HUDEP-2 (cell line): ENCODE data around the gene METTL15.
"Not testable (repeated sequence)": the region's sequence is repeated elsewhere in the genome, so short reads cannot be mapped to it uniquely, and the experiment has no call there.

Source experiments
- DNase-seq, 76 experiments: peaks; one replicate each; lab custom pipeline; 2025; ENCODE audit not compliant: unreplicated experiment in 76 of 76; lab: John Stamatoyannopoulos, UW

METTL15 gene, protein sequence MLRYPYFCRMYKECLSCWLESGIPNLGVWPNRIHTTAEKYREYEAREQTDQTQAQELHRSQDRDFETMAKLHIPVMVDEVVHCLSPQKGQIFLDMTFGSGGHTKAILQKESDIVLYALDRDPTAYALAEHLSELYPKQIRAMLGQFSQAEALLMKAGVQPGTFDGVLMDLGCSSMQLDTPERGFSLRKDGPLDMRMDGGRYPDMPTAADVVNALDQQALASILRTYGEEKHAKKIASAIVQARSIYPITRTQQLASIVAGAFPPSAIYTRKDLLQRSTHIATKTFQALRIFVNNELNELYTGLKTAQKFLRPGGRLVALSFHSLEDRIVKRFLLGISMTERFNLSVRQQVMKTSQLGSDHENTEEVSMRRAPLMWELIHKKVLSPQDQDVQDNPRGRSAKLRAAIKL

DNA sequence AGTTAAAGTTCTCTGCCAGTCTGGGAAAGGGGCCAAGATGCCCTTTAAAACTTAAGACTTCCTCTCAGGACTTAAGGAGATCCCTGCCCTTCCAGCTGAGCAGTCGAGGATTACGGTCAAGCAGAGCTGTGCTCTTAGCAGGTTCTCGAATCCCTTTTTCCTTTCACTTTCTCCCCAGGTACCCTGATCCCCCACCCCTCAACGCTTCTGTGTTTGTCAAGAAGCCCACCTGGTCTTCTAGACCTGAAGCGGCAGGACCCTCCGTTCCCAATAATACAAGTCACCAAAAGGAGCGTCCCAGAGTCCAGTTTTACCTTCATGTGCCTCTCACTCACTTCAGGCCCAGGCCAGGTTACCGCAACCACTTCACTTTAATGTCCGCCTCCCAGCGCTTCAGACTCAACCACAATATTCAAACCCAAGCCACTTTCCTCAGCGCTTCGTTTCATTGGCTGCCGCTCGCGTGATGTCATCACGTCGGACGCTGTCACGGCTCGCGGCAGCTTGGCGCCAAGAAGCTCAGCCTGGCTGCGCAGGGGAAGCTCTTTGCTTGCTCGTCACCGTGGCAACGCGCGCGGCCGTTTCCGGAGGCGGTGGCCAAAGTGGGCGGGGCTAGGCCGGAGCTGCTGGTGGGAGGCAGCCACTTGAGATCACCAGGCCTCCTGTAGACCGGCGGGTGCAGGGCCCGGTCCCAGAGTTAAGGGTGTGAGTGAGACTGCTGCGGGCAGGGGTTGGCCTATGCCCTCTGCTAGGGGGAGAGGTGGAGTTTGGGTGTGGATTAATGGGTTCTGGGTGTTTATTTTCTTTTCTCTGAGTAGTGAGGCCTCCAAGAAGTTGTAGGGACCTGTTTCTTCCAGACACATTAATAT lies at the start of gene METTL15, which contains the start of gene KIF18A:
METTL15 (plus strand) TSS at position 639 of the 869 bp plus-strand sequence. CDS start 4,947 bp downstream, outside the sequence.
KIF18A (minus strand) TSS at position 407 of the 869 bp plus-strand sequence. CDS start 10,209 bp downstream, outside the sequence.
- DNase-seq, result peak; percentile 33 to 100 (median 99)

DNA sequence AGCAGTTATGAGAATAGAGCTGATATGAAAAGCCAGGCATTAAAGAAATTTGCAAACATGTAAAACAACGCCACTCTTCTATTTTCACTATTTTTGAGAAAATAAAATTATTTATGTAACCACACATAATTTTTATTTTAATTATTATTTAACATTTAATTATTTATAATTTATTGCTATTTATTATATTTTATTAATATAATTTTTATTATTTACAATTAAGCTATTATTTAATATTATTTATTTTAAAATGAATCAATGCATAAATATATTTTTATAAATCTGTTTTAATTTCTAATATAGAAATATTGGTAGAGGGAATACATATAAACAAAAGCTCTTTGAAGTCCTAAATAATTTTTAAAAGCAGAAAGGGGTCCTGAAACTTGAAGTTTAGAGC lies 36.9 kb upstream of the METTL15 start:
- no peak for DNase-seq

DNA sequence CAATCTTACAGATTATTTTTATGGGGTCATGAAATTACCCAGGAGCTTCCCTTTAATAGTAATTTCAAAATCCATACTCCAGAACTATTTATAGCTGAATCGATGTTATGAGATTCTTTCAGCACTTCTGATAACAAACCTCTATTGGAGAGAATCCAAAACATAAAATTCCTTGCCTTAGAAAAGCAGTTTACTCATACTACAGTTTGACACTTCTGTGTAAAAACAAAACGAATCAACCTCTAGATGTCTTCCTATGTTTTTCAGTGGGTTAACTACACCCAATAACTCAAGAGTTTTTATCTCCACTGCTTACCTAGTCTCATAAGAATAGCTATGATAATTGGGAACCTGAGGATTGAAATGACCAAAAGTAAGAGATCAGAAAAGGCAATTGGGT lies 35.9 kb upstream of the METTL15 start:
- DNase-seq, result no peak

DNA sequence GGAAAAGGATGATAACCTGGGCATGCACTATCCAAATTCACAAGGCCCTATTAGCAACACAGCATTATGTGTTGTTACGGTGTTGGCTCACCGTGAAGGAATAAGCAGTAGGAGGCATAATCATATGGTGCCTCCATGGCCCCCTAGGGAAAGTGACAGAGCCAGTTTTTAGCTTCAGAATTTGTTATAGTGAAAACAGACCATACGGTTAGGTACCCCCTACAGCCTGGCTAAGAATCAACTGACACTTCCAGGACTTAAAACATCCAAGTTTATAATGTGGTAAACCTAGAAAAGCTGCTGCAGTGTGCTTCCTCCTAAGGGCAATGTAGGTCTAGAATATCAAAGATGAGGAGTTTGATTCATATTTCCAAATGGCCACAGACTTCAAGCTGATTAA lies 30.7 kb upstream of the METTL15 start:
- no peak for DNase-seq

DNA sequence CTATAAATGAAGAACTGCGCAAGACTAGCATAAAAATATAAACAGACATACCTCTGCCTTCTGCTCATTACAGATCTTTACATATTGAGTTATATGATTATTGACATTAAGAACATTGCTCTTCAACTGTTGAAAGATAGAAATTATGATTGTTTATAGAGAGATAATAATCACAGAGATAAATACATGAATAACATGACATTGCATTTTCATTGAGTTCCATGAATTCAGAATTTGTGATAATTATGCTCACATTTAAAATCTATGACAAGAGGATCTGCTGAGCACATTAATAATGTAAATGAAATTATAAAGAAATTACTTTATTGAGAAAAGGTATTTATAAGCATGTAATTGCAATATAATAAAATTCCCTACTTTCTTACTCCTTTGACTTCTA lies 25.1 kb upstream of the METTL15 start:
- no peak for DNase-seq

GRCh38 chr11:28086569-28086968 lies 21.6 kb upstream of the METTL15 start:
- no peak for DNase-seq

- DNase-seq, result not testable (repeated sequence)
Observed at GRCh38 chr11:28087192-28087591, 21.0 kb upstream of the METTL15 start.

GRCh38 chr11:28087693-28088092 lies 20.5 kb upstream of the METTL15 start:
- DNase-seq, result not testable (repeated sequence)

GRCh38 chr11:28089378-28089777 lies 18.8 kb upstream of the METTL15 start:
- no peak for DNase-seq

DNA sequence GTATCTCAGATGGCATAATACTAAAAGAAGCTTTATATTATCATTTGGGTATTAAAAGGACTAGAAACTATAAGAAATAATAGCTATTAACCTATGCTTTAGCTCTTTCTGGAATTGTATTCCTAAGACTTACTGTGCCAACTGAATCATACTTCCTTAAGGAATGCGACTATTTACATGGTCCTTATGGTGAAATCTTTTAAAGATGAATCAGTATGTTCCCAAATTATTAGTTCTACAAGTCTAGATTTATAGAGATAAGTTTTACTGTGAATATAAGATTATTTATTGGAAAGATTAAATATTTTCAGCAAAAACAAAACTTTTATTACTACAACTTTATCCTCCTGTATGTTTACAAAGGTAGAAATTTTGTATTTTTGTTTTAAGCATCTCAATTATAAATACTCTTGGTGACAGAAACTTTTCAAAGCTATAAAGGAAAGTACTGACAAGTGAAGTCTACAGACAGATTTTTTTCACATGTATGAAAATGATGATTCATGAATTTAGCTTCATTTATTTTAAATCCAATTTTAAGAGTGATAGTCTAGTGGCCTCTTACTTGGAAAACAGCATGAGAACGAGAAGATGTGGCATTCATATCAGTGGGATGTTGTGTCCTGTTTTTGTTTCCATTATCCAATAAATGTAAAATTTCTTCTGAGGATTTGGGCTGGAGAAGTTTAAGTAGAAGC lies 18.0 kb upstream of the METTL15 start:
- no peak for DNase-seq

DNA sequence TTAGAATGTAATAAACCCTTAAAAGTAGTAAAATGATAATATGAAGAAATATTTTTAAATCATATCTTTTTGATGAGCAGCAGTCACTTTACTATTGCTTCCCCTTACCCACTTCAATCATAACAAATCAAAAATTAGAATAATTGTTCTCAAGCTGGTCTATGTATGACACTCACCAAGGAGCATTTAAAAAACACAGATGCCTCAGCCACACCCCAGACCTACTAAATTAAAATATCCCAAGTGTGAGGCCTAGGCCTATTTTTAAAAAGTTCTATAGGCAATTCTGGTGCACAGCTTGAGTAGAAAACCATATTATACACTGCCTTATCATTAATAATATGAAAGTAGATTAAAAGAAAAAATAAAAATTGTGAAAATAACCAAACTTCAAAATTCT lies 15.4 kb upstream of the METTL15 start:
- no peak for DNase-seq

GRCh38 chr11:28098257-28098656 lies 9.9 kb upstream of the METTL15 start:
- no peak for DNase-seq

- DNase-seq, result no peak
Observed at GRCh38 chr11:28099715-28100114, 8.5 kb upstream of the METTL15 start.

DNA sequence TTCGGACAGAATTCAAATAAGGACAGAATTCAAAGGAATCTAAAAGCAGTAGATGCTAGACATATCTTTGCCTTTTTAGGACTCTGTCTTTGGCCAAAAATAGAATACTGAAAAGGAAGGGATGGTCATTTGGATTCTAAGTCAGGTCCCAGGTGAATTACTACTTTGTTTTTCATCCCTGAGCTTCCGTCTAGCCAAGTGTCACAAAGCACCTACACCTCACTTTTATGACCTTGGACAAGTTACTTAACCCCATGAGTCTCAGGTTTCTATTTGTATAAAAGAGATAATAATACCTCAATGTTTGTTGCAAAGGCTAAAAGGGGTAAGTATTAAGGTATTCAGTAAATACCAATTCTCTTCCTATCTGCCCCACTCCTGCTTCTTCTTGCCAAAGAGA lies 7.5 kb upstream of the METTL15 start:
- DNase-seq, result no peak

- not testable (repeated sequence) for DNase-seq
Observed at GRCh38 chr11:28102300-28102699, 5.9 kb upstream of the METTL15 start.

- DNase-seq, result no peak
Observed at GRCh38 chr11:28104425-28104824, 3.8 kb upstream of the METTL15 start.

DNA sequence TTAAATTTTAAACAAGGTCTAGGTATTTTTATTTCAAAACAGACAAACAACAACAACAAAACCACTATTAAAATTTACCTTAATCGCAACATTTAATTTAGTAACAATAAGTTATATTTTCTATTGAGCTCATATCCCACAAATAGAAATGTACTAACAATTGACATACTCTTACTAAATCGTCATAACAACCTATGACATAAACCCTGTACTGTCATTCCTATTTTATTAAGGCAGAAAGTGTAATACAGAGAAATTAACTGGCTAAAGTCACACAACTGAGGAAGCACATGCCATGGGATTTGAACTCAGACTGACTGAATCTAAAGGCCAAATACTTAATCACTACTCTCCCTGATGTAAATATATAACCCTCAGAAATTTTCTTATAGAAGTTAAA lies 3.2 kb upstream of the METTL15 start:
- no peak for DNase-seq

GRCh38 chr11:28105869-28106268 lies 2.3 kb upstream of the METTL15 start:
- no peak for DNase-seq

DNA sequence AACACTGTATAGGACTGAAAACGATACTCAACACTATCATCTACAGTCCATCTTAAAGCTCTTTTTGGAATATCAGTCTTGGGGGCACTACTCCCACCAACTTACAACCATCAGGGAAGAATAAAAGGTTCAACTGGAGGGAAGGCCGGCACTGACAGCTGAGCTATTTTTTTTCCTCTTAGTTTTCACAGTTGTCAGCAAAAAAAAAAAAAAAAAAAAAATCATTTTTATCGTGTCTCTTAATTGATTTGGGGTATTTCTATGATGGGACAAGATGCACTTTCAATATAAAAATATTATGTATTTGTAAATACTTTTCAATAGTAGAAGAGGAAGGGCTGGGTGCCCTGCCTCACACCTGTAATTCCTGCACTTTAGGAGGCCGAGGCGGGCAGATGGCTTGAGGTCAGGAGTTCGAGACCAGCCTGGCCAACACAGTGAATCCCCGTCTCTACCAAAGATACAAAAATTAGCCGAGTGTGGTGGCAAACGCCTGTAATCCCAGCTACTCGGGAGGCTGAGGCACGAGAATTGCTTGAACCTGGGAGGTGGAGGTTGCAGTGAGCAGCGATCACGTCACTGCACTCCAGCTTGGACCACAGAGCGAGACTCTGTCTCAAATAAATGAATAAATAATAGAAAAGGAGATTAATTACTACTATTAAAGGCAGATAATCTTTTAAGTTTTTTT lies 1.7 kb upstream of the METTL15 start:
- no peak for DNase-seq

DNA sequence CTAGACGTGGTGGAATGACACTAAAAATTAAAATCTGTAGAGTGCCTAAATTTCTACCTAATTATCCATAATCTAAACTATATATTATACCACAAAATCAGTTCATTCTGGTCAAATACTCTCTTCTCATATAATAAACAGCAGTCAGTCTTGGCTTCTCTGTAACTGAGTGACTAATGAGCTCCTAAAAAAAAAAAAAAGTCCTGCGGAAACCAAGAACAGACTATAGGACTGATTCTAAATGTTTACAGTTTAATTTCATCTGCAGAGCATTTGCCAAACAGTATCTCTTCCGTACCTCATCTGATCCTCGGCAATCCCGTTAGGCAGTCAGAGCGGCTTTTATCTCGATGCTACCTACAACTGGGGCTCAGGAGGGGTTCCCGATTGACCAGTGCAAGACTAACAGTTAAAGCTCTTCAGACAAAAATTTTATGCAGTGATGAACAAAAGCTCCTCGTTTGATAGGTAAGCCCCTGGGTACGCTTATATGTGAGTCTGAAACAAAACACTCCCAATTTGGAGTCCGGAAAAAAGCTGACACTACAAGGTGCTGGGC lies 918 bp upstream of the METTL15 start:
- peak in 35 of 76 experiments; percentile 3 to 64 (median 24) for DNase-seq
